DOHH2 (cell line): ENCODE data around the gene CATSPERE.

Source experiments
- CTCF ChIP-seq: fragments of 200-600 bp; sonication (generic); IDR thresholded peaks from one replicate; pipeline ENCODE4 v1.5.1; 2014; ENCODE audit warnings: antibody characterized with exemption, mild to moderate bottlenecking, low read depth, low read length; ENCODE audit not compliant: poor library complexity, severe bottlenecking
- EZH2phosphoT487 ChIP-seq: fragments of 200-600 bp; sonication (generic); IDR thresholded peaks from 2 replicates; pipeline ENCODE4 v1.6.1; 2017; ENCODE audit warnings: borderline replicate concordance, mild to moderate bottlenecking, antibody characterized with exemption, low read length, moderate library complexity, mixed read lengths

- TF ChIP-seq CTCF (no peak), EZH2phosphoT487 (no peak)
Observed at GRCh38 chr1:244633140-244633539, 172.1 kb downstream of the CATSPERE start.
